NOMO-1 (cell line): Measurements from ENCODE around the gene SLC10A3.
A peak's percentile ranks its signal among the peaks of the same experiment; 100 is the strongest.

ENCODE experiments used
- DNase-seq, 2 experiments: peaks; one replicate each; lab custom pipeline; 2025; ENCODE audit not compliant: unreplicated experiment in 2 of 2; lab: John Stamatoyannopoulos, UW

SLC10A3 gene

DNA sequence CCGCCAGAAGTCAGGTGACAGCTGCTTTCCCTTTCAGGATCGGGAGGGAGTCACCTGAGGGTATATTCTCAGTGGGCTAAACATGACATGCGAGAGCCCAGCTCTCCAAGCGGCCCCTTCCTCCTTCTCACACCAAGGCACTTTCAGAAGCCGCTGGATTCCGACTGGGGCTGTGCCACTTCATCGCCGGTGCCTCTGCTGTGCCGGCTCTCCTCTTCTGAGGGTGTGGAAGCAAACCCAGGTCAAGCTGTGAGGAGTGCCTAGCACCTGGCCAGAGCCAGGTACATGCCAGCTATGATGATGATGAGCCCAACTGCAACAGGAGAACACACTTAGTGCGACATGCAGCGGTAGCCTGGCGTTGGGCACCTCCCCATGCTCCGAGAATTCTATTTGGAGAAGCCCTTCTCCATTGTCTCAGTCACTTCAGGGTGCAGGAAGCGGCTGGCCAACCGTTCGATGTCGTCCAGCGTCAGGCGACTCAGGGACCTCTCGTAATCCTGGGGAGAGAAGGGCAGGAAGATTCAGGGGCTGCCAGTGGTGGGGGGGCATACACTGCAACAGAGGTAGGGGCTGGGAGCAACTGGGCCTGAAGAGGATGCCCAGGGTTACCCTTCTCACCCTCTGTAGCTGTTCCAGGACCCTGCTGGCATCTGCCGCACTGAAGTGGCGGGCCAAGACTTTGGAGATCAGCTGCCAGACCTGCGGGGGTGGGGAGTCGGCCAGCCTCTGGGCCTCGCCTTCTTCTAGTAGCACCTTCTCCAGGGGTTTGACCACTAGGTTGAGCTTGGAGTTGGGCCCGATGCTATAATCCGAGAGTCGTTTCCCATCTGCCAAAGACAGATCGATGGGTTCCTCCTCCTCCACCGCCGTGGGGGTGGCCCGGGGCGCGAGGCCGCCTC lies 5.0 kb downstream of the SLC10A3 start:
- DNase-seq = no peak

GRCh38 chrX:154484255-154485149 lies 5.9 kb downstream of the SLC10A3 start:
- DNase-seq = no peak

- DNase-seq = no peak
Observed at GRCh38 chrX:154483325-154483724, 7.1 kb downstream of the SLC10A3 start.

DNA sequence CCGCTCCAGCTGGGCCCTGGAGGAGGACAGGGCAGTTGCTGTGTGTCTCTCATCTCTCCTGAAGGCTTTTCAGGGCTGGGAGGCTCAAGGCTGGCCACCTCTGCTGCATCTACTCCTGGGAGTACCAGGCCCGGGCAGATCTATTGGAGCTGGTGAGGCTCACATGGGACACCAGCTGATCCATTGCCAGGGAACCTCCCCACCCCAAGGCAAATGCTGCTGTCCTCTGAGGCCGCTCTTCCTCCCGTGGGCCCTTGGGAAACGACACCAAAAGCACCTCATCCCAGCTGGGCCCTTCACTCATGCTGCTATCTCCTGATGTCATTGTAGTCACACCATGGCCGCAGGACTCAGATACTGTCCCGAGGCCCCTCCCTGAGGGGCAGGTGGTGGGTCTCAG lies 7.6 kb downstream of the SLC10A3 start:
- no peak for DNase-seq

DNA sequence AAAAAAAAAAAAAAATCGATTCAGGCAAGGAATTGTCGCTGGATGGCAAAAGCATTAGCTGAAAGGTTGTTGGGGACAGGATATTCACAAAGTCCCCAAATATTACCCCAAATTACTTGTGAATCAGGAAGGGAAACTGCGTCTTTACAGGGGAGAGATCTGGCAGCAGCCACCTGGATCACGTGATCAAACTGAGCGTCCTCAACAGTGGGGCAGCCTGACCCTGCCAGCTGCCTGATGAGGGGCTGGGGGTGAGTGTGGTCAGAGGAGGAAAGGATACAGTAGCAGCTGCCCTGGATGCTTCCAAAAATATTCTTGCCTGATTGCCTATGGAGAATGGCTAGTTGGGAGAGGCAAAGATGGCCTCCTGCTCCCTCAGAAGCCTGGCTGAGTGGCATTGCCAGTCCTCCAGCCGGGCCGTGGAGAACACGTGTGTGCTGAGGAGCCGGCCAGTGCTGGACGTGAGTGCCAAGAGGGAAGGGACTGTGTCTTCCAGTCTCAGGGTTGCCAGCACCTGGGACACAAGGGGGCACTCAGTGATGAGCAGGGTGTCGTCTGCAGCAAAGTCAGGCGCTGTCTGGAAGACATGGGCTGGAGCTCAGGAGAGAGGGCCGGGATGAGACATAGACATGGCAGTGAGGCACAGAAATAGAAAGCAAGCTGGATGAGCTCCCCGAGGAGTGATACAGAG lies 8.4 kb downstream of the SLC10A3 start:
- no peak for DNase-seq

DNA sequence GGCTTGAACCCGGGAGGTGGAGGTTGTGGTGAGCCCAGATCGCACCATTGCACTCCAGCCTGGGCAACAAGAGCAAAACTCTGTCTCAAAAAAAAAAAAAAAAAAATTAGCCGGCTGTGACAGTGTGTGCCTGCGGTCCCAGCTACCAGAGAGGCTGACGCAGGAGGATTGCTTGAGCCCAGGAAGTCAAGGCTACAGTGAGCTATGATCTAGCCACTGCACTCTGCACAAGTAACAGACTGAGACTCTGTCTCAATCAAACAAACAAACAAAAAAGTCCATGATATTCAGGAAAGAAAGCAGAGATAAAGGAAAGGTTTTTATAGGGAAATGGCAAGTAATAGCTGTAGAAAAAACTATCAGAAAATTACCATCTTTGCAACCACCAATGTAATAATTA lies 9.2 kb downstream of the SLC10A3 start:
- DNase-seq = no peak

- peak; percentile 70 to 81 for DNase-seq
Observed at GRCh38 chrX:154478728-154479622, 11.5 kb downstream of the SLC10A3 start, which contains the start of gene LAGE3. TSS of gene LAGE3 (minus strand) at chrX:154479281. CDS start at chrX:154478915, 366 bp downstream.

DNA sequence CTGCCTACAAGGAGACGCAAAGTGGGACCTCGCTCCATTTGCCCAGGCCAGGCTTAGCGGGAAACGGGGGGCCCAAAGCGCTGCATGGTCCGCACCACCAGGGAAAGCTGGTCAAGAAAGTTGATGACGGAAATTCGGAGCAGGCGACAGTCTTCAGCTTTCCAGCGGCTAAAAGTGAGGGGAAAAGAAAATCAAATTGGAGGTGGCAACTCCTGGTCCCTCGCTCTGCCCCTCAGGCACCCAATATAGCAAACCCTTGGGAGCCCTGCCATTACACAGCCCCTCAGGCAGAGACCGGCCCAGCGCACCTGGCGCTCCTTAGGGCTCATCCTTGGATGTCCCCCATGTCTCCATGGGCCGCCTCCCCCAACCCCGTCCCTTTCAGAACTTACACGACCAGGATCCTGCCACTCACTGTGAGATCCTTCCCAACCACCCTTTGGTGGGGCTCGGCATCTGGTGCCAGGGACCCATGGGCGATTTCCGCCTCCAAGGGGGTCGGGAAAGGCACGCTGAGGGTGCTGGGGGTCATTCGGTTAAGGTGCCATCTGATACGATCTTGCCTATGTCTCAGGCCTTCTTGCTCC lies 12.4 kb downstream of the SLC10A3 start:
- no peak for DNase-seq

DNA sequence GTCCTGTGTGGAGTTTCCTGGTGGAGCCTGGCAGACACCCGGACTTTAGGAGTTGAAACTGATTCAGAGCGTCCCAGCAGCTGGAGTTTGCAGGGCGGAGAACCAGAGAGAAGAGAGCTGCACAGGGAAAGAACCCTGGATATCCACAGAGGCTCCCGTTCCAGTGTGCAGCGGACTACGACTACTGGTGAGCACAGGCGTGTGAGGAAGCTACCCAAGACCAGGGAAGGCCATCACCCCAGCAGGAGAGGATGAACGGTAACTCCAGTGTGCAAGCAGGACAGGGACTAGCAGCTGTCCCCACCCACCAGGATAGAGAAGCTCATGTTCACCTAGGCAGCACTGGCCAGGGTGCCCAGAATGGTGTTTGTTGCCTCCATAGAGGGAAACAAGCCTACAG lies 13.6 kb downstream of the SLC10A3 start:
- no peak for DNase-seq

DNA sequence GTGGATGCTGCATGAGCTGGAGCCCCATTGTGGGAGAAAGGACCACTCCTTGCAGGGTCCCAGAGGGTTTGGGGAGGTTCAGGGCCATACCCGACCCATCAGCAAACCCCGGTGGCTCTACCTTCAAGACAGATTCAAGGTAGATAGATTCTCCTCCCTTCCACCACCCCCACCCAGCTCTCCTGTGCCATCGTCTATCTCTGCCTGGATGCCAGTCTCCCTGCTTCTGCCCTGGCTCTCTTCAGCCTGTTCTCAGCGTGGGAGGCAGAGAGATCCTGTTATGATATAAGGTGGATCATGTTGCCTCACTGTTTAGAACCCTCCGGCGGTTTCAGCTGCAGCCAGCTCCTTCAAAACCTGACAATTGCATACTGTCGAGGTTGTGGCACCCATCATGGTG lies 16.7 kb downstream of the SLC10A3 start:
- no peak for DNase-seq

DNA sequence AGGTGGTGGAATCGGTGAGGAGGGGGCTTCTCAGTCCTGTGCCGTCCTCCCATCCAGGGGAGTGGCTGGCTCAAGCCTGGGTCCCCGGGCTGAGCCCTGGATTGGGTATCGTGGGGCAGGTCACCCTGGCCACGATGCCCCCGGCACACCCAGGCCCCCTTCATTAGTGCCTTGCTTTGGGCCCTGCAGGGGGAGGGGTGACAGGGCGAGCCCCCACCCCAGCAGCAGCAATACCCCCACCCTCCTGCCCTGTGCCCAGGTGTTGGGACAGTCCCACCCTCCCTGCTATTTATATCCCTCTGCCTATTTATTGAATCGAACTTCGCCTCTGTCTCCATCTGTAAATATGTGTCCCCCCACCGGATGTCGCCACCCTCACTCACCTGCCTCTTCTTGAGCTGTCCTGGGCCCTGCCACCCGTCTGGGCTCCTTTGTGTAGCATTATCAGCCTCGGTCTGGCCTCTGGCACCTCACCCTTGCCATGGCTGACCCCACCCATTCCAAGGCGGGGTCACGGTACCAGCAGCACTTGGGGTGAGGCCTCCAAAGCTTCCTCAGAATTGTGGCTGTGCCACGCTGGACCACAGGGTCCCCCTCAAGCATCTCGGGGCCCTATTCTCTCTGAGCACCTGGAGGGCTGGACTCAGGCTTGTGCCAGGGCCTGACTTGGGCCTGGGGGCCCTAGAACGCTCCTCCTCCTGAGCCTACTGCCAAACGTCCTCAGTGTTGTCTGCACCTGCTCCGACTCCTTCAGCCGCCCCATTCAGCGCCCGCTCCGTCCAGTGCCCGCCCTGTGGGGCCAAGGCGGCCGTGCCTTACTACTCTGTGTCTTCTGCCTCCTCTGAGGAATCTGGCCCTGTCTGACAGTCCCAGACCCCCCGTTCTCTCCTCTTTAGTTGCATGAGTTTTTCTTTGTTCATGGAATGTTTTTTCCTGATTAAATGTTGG lies 17.5 kb downstream of the SLC10A3 start:
- DNase-seq = no peak

DNA sequence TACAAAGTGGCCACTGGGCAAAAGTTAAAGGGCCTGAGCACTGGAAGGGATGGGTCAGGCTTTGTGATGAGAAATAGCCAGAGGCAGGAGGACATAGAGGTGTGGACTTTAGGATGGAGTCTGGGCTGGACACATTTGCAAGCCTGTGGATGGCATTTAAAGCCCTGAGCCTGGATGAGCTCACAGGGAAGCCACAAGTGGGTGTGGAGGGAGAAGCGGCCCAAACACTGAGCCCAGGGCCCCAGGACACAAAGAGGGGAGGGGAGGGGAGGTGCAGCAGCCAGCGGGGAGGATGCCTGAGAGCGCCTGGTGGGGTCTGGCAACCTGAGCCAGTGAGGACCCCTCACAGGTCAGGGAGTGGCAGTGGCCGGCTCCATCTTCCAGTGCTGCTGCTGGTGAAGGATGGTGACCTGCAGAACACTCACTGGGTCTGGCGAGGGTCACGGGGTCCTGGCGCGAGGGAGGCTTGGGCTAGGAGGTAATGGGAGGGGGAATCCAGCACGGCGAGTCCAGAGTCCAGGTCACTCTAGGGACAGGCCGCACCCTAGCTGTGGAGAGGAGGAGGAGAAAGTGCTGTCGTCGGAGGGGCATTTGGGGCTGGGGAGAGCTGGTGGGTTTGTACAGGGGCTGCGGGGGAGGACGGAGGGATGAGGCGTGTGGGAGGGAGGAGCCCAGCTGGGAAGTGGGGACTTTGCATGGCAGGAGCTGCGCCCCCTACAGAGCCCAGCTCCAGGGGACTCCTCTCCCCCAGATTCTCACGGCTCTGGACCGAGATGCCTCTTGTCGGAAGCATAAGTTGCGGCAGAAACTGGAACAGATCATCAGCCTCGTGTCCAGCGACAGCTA lies 18.4 kb downstream of the SLC10A3 start:
- DNase-seq = no peak

- DNase-seq = no peak
Observed at GRCh38 chrX:154470914-154471568, 19.4 kb downstream of the SLC10A3 start.

DNA sequence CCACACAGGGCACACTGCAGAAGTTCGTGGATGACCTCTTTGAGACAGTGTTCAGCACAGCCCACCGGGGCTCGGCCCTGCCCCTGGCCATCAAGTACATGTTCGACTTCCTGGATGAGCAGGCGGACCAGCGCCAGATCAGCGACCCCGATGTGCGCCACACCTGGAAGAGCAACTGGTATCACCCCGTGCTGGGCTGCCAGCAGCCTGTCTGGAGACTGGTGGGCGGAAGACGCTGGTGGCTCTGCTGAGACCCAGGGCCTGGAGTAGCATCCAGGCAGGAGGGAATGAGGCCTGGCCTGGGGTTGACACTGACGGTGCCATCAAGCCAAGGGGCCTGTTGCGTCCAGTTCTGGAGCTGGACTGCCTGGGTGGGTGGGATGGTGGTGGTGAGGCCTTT lies 20.0 kb downstream of the SLC10A3 start:
- DNase-seq = no peak

DNA sequence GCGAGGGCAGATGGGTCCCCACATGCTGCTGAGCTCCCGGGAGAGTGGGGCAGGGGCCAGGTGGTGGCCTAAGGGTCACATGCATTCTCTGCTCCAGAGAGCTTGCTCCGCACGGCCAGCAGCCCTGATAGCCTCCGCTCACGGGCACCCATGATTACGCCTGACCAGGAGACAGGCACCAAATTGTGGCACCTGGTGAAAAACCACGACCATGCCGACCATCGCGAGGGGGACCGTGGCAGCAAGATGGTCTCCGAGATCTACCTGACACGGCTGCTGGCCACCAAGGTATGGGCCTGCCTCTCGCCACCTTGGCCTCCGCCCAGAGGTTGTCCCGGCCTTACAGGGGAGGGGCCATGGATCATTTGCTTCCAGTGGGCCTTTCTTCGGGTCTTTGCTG lies 20.5 kb downstream of the SLC10A3 start:
- DNase-seq = no peak

GRCh38 chrX:154469114-154469513 lies 21.3 kb downstream of the SLC10A3 start:
- no peak for DNase-seq

DNA sequence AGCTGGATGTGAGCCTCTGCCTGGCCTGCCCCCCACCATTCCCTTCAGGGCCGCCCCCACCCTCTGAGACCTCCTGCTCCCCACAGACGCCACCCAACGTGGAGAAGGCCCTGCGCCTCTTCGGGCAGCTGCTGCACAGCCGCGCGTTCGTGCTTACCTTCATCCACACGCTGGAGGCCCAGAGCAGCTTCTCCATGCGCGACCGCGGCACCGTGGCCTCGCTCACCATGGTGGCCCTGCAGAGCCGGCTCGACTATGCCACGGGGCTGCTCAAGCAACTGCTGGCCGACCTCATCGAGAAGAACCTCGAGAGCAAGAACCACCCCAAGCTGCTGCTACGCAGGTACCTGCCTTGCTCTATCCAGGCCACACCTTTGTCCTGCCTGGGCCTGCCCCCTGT lies 22.2 kb downstream of the SLC10A3 start:
- DNase-seq = no peak
